Sigmoid colon (tissue), 7 donors: Measurements from ENCODE around the gene GUCY1B1. TPM values are rescaled to one million over a fixed set of nuclear protein-coding genes. Genes with fewer than 3 reads are reported as not detected.

Experiments
- DNase-seq: peaks from one replicate; pipeline ENCODE4 v3.0.0-alpha.2; 2019
- H3K27ac ChIP-seq, 4 donors: fragments of 200-600 bp; sonication (generic); one replicate each; pipeline ENCODE4 v1.5.1; 2016 to 2019; ENCODE audit warnings: mild to moderate bottlenecking in 1 of 4
- H3K27me3 ChIP-seq, 3 donors: fragments of 200-600 bp; sonication (generic); one replicate each; pipeline ENCODE4 v1.5.1; 2019; ENCODE audit warnings: mild to moderate bottlenecking in 1 of 3
- H3K36me3 ChIP-seq, 4 donors: fragments of 200-600 bp; sonication (generic); one replicate each; pipeline ENCODE4 v1.5.1; 2016 to 2019
- H3K4me1 ChIP-seq, 4 donors: fragments of 200-600 bp; sonication (generic); one replicate each; pipeline ENCODE4 v1.5.1; 2017 to 2019
- H3K4me3 ChIP-seq, 4 donors: fragments of 200-600 bp; sonication (generic); one replicate each; pipeline ENCODE4 v1.5.1; 2017 to 2019; ENCODE audit warnings: mild to moderate bottlenecking in 2 of 4, moderate library complexity in 1 of 4
- H3K9me3 ChIP-seq, 4 donors: fragments of 200-600 bp in 3 of 4; sonication (generic) in 3 of 4; one replicate each; pipeline versions ENCODE4 v1.5.1 to v1.6.1; 2013 to 2019
- EP300 ChIP-seq, 4 donors: sonication (generic); formaldehyde crosslinking; IDR thresholded peaks; one replicate each; pipeline ENCODE4 v1.6.1; 2017; ENCODE audit warnings: antibody characterized with exemption in 4 of 4
- POLR2A ChIP-seq, 2 donors: fragments of 450-650 bp; IDR thresholded peaks; one replicate each; pipeline ENCODE4 v1.6.1; 2016; ENCODE audit warnings: antibody characterized with exemption in 2 of 2, mild to moderate bottlenecking in 2 of 2, moderate library complexity in 2 of 2
- POLR2AphosphoS5 ChIP-seq, 4 donors: sonication (generic); formaldehyde crosslinking; IDR thresholded peaks; one replicate each; pipeline ENCODE4 v1.6.1; 2017; ENCODE audit warnings: antibody characterized with exemption in 4 of 4
- WGBS, 2 donors: extraction: QIAGEN DNeasy Blood & Tissue Kit; methylation state at CpG; one replicate each; pipeline ENCODE4 v1.1.7; 2013; 5-methylcytosine and 5-hydroxymethylcytosine counted together
- intact Hi-C: fragments of 100-400 bp; cut with DNase I; formaldehyde crosslinking; loops from one replicate; pipeline ENCODE4 v1.15.1; 2023
- polyA plus RNA-seq, 3 donors: library from polyadenylated mRNA; stranded (reverse); fragments of 200-250 nt; gene quantifications; one replicate each; pipeline ENCODE4 v1.2.3, GENCODE V29; 2013
- total RNA-seq, 4 donors: library from RNA; depleted of rRNA; stranded (reverse); fragments of >200 nt; gene quantifications; one replicate each; pipeline ENCODE4 v1.1.0, GENCODE V29; 2016
- TF ChIP-seq, protein P1 (sequence below), 4 experiments: fragments of 450-650 bp in 3 of 4; fragments of 200-600 bp in 1 of 4; IDR thresholded peaks; one replicate each; pipeline ENCODE4 v1.5.1; 2016 to 2019; ENCODE audit warnings: antibody characterized with exemption in 4 of 4, mild to moderate bottlenecking in 3 of 4, moderate library complexity in 2 of 4
- donor health status: healthy with polysubstance abuse.
- donor health status: Bipolar disorder and iron deficiency.
- donor health status: healthy.

GUCY1B1 gene
- total and polyA plus RNA-seq, 7 donors = 0.92 to 115 (median 45.1) TPM

DNA sequence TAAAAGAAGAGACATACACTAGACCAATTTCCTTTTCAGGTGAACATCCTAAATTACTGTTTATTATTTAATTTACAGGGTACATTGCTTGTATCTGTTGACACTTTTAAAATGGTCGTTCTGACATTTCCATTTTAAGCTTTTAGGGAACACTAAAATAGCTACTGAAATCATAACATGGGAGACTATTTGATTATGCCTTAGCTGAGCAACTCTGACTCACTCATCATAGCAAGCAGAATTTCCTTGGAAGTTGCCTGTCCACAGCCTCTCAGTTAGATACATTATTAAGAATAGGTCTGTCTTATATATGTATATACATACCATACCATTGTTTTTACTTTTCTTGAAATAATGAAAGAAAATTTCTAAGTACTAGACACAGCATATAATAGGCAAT lies 22.0 kb downstream of the GUCY1B1 start:
- TF ChIP-seq, protein P1, sequence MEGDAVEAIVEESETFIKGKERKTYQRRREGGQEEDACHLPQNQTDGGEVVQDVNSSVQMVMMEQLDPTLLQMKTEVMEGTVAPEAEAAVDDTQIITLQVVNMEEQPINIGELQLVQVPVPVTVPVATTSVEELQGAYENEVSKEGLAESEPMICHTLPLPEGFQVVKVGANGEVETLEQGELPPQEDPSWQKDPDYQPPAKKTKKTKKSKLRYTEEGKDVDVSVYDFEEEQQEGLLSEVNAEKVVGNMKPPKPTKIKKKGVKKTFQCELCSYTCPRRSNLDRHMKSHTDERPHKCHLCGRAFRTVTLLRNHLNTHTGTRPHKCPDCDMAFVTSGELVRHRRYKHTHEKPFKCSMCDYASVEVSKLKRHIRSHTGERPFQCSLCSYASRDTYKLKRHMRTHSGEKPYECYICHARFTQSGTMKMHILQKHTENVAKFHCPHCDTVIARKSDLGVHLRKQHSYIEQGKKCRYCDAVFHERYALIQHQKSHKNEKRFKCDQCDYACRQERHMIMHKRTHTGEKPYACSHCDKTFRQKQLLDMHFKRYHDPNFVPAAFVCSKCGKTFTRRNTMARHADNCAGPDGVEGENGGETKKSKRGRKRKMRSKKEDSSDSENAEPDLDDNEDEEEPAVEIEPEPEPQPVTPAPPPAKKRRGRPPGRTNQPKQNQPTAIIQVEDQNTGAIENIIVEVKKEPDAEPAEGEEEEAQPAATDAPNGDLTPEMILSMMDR (IDR thresholded peaks at IDR 0.05) = no peak
- TF ChIP-seq POLR2A (IDR thresholded peaks at IDR 0.05) (no peak), EP300 (IDR thresholded peaks at IDR 0.05) (no peak), POLR2AphosphoS5 (IDR thresholded peaks at IDR 0.05) (no peak)
- peak overlapping the region; percentile 55 to 77 (median 68) for H3K27ac ChIP-seq
- no peaks in the 10 kb centered on the region for H3K27me3 ChIP-seq
- peaks cover 0 to 56% (median 44%) of the 10 kb centered on the region in 4 donors for H3K4me1 ChIP-seq
- H3K9me3 ChIP-seq = no peaks in the 10 kb centered on the region
- no peak overlapping the region for H3K4me3 ChIP-seq
- WGBS, 2 donors = 40 to 61% methylated on average over 1 of the region's 1 CpG
- no peak for DNase-seq
- H3K36me3 ChIP-seq = peaks cover 0 to 13% (median 0%) of the 10 kb centered on the region in 4 donors
- intact Hi-C loops = no loop called here

DNA sequence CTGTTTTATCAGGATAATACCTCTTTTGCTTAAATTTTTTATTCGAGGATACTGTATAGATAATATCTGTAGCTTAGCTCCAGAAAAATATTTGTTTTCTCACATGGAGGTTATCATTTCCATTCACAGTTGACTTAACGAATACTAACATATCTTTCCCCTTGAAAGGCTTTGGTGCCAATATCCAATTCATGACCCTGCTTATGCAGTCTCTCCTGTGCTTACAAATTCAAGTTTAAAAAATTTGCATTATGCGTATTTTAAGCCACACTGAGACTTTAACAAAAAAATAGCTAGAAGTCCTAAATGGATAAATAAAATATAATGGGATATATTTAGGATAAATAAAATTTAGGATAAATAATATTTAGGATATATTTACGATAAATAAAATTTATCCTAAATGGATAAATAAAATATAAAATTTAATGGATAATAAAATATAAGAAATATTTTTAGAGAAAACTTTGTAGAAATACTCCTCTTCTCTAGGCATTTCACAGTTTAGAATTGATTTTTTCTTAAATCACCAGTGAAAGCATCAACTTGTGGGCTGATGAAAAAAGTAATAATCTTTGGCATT lies 22.5 kb downstream of the GUCY1B1 start:
- no peak overlapping the region for H3K4me3 ChIP-seq
- H3K27me3 ChIP-seq = no peaks in the 10 kb centered on the region
- peaks cover 0 to 11% (median 0%) of the 10 kb centered on the region in 4 donors for H3K36me3 ChIP-seq
- no peak for DNase-seq
- no peaks in the 10 kb centered on the region for H3K9me3 ChIP-seq
- 86 to 90% methylated on average over 4 of the region's 4 CpGs for WGBS, 2 donors
- intact Hi-C loops = no loop called here
- H3K4me1 ChIP-seq = peaks cover 0 to 56% (median 44%) of the 10 kb centered on the region in 4 donors
- TF ChIP-seq, protein P1 (IDR thresholded peaks at IDR 0.05) = no peak
- no peak for TF ChIP-seq POLR2AphosphoS5 (IDR thresholded peaks at IDR 0.05)
- peak overlapping the region; percentile 55 to 77 (median 68) for H3K27ac ChIP-seq

DNA sequence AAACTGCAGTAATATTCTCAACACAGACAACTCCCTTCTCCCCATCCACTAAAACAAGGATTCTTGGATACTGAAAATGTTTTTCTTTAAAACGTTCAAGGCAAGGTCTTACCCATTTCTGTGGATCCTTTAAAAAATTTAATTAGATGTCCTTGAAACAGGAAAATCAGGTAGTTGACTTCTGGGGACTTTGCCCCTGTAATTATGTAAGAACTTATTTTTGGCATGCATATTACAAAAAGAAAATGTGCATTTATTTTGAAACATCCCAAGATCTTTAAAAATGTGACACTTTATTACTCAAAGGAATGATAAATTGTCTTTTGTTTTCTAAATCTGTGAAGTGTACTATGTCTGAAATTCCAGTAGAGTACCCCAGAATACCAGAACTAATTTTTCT lies 25.8 kb downstream of the GUCY1B1 start:
- no peaks in the 10 kb centered on the region for H3K9me3 ChIP-seq
- H3K4me1 ChIP-seq = peaks cover 0 to 46% (median 37%) of the 10 kb centered on the region in 4 donors
- no peak overlapping the region for H3K27ac ChIP-seq
- no peak for DNase-seq
- intact Hi-C loops = loop anchor here (5.0 kb wide), 1 partner anchor 342 kb away; no protein-coding TSS in a partner anchor
- 27 to 77% methylated on average over 1 of the region's 1 CpG for WGBS, 2 donors
- no peak overlapping the region for H3K4me3 ChIP-seq
- H3K27me3 ChIP-seq = no peaks in the 10 kb centered on the region
- no peak for TF ChIP-seq EP300 (IDR thresholded peaks at IDR 0.05)
- TF ChIP-seq POLR2AphosphoS5 (IDR thresholded peaks at IDR 0.05) = no peak
- TF ChIP-seq, protein P1 (IDR thresholded peaks at IDR 0.05) = no peak
- no peak for TF ChIP-seq POLR2A (IDR thresholded peaks at IDR 0.05)
- H3K36me3 ChIP-seq = peaks cover 0 to 3% (median 0%) of the 10 kb centered on the region in 4 donors

DNA sequence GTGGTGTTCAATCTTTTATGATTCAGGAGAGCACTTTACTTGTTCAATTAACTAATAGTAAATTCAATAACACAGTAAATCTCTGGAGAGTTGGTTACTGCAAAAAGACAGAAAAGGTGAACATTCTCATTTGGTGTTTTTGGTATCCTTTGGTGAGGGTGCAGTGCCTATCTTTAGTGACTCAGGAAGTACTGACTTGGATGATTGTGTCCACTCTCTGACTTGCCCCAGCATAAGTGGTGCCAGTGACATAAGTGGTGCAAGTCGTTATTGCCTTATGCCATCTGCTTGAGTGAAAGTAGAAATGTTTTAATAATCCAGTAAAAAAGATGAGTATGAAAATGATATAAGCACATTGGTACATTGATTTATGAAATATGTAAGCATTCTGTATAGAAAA lies 27.0 kb downstream of the GUCY1B1 start:
- Histone ChIP-seq H3K9me3 (no peaks in the 10 kb centered on the region), H3K36me3 (peaks cover 0 to 15% (median 0%) of the 10 kb centered on the region in 4 donors), H3K4me1 (peaks cover 0 to 38% (median 28%) of the 10 kb centered on the region in 4 donors), H3K27ac (no peak overlapping the region), H3K27me3 (no peaks in the 10 kb centered on the region), H3K4me3 (no peak overlapping the region)
- TF ChIP-seq POLR2A (IDR thresholded peaks at IDR 0.05) = no peak
- TF ChIP-seq POLR2AphosphoS5 (IDR thresholded peaks at IDR 0.05) = no peak
- TF ChIP-seq, protein P1 (IDR thresholded peaks at IDR 0.05) = no peak
- TF ChIP-seq EP300 (IDR thresholded peaks at IDR 0.05) = no peak
- DNase-seq = no peak
- intact Hi-C loops = loop anchor here (5.0 kb wide), 1 partner anchor 344 kb away; no protein-coding TSS in a partner anchor
- 55 to 85% methylated on average over 1 of the region's 1 CpG for WGBS, 2 donors
